Astrocyte of the cerebellum (primary cell): ENCODE results near the gene ELAVL3.

ENCODE experiments used
- DNase-seq: peaks from one replicate; pipeline ENCODE4 v3.0.0-alpha.2; 2011; ENCODE audit warnings: low read depth
- H3K4me3 ChIP-seq: 2 replicates; pipeline ENCODE4 v1.5.1; 2011; ENCODE audit warnings: mild to moderate bottlenecking, low read depth, low read length, moderate library complexity
- CTCF ChIP-seq: IDR thresholded peaks from 2 replicates; pipeline ENCODE4 v1.5.1; 2012; ENCODE audit warnings: low read length, low read depth, moderate library complexity, mild to moderate bottlenecking; ENCODE audit errors: missing control alignments
- in situ Hi-C: cut with HindIII; loops from 2 replicates; pipeline ENCODE4 v1.10.0; 2017; ENCODE audit warnings: low sequenced_read_pairs

Gene ELAVL3

DNA sequence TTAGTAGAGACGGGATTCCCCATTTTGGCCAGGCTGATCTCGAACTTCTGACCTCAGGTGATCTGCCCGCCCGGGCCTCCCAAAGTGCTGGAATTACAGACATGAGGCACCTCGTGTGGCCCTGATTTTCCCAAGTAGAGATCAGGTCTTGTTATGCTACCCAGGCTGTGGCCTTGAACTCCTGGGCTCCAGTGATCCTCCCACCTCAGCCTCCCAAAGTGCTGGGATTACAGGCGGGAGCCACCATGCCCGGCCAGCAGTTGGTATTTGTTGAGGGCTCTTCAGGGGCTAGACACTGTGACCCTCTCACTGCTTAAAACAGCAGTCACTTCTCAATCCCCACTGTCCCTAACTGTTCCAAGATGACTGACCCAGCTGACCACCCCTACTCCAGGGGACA, 8.5 kb upstream of the ELAVL3 start:
- no peak for DNase-seq
- in situ Hi-C loops, result no loop called here
- no peak for TF ChIP-seq CTCF
- no peak overlapping the region for H3K4me3 ChIP-seq

DNA sequence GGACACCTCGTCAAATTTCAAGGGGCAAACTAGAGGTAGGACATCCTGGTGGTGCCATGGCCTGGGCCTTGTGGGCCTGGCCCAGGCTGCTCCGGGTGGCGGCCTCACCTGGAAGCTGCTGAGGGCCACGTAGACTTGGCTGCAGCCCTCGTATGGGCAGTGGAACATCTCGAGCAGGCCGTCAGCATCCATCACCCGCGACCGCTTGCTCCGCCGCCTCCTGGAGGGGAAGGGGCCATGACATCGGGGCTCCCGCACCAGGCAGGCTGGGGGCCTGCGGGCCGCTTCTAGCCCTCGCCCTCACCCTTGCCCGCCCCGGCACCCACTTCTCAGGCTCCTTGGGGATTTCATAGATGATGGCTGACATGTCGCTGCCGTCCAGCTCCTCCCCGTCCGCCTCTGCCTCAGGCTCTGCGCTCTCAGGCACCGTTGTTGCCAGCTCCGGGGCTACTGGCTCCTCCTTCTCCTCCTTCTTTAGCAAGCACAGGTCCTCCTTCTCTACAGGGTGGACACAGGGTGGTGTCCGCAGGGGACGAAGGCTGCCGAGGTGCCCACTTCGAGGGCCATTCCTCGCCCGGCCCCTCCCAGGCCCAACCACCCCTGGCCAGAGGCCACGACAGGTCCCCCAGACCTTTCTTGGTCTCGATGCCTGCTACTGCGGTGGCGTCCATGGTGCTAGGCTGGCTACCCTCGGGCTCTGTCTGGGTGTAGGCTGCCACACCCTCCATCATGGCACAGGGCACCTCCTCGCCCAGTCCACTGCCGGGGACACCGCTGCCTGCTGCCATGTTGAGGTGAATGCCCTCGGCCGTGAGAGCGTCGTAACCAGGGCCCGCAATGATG, 6.0 kb upstream of the ELAVL3 start:
- H3K4me3 ChIP-seq, result no peak overlapping the region
- DNase-seq, result no peak
- no peak for TF ChIP-seq CTCF
- in situ Hi-C loops, result no loop called here

DNA sequence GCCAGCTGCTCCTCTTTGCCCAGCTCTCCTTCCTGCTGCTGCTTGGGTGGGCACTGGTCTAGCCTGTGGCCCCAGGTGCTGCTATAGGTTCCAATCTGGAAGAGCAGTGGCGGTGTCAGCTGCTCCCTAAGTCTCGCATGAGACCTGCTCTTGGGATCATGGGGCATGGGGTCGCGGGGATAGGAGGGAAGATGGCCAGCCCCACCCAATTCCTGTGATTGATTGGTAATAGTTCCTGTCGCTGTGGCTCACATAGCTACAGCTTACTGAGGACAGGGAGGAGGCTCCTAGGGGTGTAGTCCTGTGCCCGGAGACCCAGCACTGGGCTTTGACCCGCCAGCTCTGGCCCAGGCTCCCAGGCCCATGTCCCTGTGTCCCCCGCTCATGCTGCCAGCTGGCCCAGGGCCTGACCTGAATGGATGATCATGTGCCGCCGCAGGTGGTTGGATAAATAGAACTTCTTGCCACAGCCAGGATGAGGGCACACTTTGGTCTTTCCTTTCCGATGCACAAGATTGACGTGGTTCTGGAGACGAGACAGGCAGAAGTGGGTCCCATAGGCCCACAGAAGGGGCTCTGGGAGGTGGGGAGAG, 4.5 kb upstream of the ELAVL3 start:
- in situ Hi-C loops, result no loop called here
- no peak overlapping the region for H3K4me3 ChIP-seq
- TF ChIP-seq CTCF, result no peak
- DNase-seq, result no peak

DNA sequence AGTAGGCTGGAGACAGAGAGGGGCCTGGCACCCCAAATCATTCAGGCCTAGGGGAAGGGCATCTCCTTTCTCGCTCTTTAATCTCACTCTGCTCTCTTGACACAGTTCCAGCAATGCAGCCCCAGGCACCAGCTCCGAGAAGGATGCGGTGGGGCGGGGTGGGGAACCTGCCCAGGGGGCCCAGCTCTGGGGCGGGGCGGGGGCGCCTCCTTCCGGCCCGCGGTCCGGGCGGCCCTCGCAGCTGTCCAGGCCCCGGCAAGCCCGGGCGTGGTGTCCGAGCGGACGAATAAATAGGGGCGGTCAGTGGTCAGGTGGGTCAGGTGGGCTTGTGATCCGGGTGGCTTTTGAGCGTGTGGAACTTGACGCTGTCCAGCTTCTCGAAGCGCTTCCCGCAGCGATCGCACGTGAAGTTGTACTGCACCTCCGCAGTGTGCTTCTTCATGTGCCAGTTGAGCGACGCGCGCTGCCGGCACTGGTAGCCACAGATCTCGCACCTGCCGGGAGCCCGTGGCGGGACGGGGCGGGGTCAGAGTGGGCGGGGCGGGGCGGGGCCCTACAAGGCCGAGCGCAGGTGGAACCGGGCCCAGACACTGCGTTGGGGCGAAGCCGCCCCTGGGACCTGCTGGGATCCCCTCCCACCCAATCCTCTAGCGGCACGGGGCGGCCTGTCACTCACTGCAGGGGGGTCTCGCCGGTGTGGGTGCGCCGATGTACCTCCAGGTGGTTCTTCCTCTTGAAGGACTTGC, 2.7 kb upstream of the ELAVL3 start:
- TF ChIP-seq CTCF, result no peak
- DNase-seq, result no peak
- in situ Hi-C loops, result no loop called here
- H3K4me3 ChIP-seq, result no peak overlapping the region

GRCh38 chr19:11482384-11483050, 1.7 kb upstream of the ELAVL3 start:
- TF ChIP-seq CTCF, result peak; percentile 78
- peak overlapping the region; percentile 26 for H3K4me3 ChIP-seq
- in situ Hi-C loops, result no loop called here
- DNase-seq, result no peak

- DNase-seq, result no peak
- TF ChIP-seq CTCF, result no peak
- in situ Hi-C loops, result no loop called here
- H3K4me3 ChIP-seq, result peak overlapping the region; percentile 26
Measured at GRCh38 chr19:11481534-11482383, 913 bp upstream of the ELAVL3 start.
